ENCODE results near the gene PRAMEF8.
"Not testable (repeated sequence)": the region's sequence is repeated elsewhere in the genome, so short reads cannot be mapped to it uniquely, and the experiment has no call there.

PRAMEF8 gene

DNA sequence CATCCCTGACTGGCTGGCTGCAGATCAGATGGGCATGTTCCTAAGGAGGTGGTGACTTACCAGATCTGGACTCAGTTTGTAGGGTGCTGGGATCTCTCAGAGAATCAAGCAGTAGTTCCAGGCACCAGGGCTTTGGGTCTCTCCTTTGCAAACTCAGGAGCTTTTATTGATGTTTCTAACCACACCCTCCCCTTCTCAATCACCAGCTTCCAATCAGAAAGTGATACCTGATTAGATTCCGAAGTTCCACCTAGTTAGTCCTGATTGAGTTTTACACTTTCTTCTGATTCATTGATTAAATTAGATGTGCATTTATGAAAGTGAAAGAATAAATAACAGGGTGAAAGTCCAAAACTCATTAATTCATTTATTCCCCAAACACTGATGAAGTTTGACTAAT, at the start of gene PRAMEF8:
PRAMEF8 (minus strand) TSS at position 101 of the 400 bp plus-strand sequence. CDS start 1,046 bp downstream, outside the sequence.
- H3K36me3 Mint-ChIP-seq (ENCODE audit: low read depth); H3K9me3 Mint-ChIP-seq; H3K27ac Mint-ChIP-seq; ATAC-seq; DNase-seq; H3K4me1 Mint-ChIP-seq; H3K27me3 Mint-ChIP-seq; H3K4me3 Mint-ChIP-seq: not testable (repeated sequence)

GRCh38 chr1:13315281-13315680, 30.3 kb upstream of the PRAMEF8 start, which contains the start of gene PRAMEF15:
Gene PRAMEF15, plus strand, starts transcription at chr1:13315581. Its CDS starts 2,827 bp downstream, at chr1:13318408.
- not testable (repeated sequence) for H3K27ac Mint-ChIP-seq; H3K4me1 Mint-ChIP-seq; H3K9me3 Mint-ChIP-seq; DNase-seq; ATAC-seq; H3K4me3 Mint-ChIP-seq; H3K27me3 Mint-ChIP-seq; H3K36me3 Mint-ChIP-seq (ENCODE audit: low read depth)

DNA sequence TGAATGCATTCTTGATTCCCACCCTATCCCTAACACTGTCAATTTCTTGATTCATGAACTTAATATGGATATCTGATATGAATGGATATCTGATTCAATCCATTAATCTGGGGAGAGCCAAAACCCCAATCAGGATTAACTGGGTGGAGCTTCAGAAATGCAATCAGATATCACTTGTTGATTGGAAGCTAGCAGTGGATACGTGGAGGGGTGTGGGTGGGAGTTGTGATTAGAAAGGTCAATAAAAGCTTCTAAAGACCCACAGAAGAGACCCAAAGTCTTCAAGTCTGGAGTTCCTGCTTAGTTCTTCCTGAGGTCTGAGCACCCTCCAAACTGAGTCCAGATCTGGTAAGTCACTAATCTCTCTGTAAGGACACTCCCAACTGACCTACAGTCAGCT, 18.3 kb upstream of the PRAMEF8 start, which contains the start of gene PRAMEF33:
PRAMEF33 (plus strand) TSS at position 301 of the 400 bp plus-strand sequence. CDS start 2,416 bp downstream, outside the sequence.
- H3K27me3 Mint-ChIP-seq; H3K36me3 Mint-ChIP-seq (ENCODE audit: low read depth); H3K4me3 Mint-ChIP-seq; ATAC-seq; H3K27ac Mint-ChIP-seq; H3K9me3 Mint-ChIP-seq; DNase-seq; H3K4me1 Mint-ChIP-seq: not testable (repeated sequence)

- H3K9me3 Mint-ChIP-seq; ATAC-seq; H3K27me3 Mint-ChIP-seq; H3K36me3 Mint-ChIP-seq (ENCODE audit: low read depth); H3K4me1 Mint-ChIP-seq; DNase-seq; H3K27ac Mint-ChIP-seq; H3K4me3 Mint-ChIP-seq: not testable (repeated sequence)
Measured at GRCh38 chr1:13302197-13302596, 17.3 kb upstream of the PRAMEF8 start.

DNA sequence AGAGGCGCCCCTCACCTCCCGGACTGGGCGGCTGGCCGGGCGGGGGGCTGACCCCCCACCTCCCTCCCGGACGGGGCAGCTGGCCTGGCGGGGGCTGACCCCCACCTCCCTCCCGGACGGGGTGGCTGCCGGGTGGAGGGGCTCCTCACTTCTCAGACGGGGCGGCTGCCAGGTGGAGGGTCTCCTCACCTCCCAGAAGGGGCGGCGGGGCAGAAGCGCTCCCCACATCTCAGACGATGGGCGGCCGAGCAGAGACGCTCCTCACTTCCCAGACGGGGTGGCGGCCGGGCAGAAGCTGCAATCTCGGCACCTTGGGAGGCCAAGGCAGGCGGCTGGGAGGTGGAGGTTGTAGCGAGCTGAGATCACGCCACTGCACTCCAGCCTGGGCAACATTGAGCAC, 13.8 kb upstream of the PRAMEF8 start:
- not testable (repeated sequence) for H3K36me3 Mint-ChIP-seq (ENCODE audit: low read depth); H3K4me1 Mint-ChIP-seq; DNase-seq; H3K4me3 Mint-ChIP-seq; ATAC-seq; H3K27me3 Mint-ChIP-seq; H3K27ac Mint-ChIP-seq; H3K9me3 Mint-ChIP-seq

DNA sequence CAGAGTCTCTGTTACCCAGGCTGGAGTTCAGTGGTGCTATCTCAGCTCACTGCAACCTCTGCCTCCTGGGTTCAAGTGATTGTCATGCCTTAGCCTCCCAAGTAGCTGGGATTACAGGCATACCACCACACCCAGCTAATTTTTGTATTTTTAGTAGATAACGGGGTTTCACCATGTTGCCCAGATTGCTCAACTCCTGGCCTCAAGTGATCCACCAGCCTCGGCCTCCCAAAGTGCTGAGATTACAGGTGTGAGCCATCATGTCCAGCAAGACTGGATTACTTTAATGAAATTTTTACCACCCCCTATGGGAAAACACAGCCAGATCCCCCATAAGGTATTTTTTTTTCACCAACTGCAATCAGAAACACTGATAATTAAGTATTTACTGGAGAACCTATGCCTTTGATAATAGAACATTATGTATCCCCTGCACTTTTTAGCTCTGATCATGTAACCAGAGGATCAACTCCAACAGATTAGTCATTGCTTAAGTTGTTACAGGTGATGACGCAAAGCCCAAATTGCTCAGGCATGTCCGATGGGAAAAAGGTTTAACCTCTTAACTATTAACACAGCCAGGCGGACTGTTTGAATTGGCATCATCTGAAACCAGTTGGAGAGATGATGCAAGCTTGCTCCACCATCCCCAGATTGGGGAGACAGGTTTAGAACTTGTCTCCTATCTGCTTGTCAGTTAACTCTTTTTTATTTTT, 12.4 kb upstream of the PRAMEF8 start:
- not testable (repeated sequence) for ATAC-seq; H3K4me1 Mint-ChIP-seq; H3K27ac Mint-ChIP-seq; DNase-seq; H3K36me3 Mint-ChIP-seq (ENCODE audit: low read depth); H3K4me3 Mint-ChIP-seq; H3K27me3 Mint-ChIP-seq; H3K9me3 Mint-ChIP-seq

DNA sequence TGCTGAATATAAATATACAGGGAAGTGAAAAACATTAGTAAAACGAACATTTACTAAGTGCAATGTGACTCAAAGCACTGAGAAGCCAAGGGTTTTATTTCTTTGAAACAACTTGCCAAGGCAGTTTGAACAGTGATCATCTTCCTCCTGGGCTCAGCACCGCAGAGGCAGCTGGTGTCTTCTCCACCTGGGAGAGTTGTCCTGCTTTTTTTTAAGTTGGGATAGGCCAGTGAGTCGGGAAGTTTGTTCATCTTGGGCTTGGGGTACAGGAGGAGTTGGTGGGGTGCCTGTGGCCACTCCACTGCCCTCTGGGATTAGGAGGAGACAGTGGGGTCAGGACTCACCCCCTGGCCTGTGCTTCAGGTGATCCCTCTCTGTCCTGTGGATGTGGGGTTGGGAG, 4.1 kb upstream of the PRAMEF8 start:
- not testable (repeated sequence) for H3K4me1 Mint-ChIP-seq; H3K27me3 Mint-ChIP-seq; H3K9me3 Mint-ChIP-seq; H3K4me3 Mint-ChIP-seq; H3K27ac Mint-ChIP-seq; ATAC-seq; H3K36me3 Mint-ChIP-seq (ENCODE audit: low read depth); DNase-seq

GRCh38 chr1:13279617-13280016, 5.3 kb downstream of the PRAMEF8 start:
- DNase-seq; H3K9me3 Mint-ChIP-seq; H3K36me3 Mint-ChIP-seq (ENCODE audit: low read depth); H3K4me1 Mint-ChIP-seq; H3K4me3 Mint-ChIP-seq; ATAC-seq; H3K27me3 Mint-ChIP-seq; H3K27ac Mint-ChIP-seq: not testable (repeated sequence)

DNA sequence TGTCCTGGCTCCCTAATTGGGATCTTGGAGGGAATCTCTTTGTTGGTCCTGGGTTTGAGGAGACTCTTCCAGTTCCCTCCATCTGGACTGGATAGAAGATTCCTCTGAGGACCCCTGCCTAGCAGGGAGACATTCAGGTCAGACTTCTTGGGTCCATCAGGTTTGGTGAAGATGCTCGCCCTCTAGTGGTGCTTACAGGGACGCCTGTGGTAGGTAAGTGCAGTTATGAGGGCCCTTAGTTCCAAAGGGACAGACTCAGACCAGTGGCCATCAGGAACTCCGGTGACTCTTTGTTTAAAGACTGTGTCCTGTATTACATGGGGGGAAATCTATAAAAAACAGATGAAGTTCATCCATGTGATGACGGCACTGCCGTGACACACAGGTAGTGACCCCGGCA, 7.9 kb downstream of the PRAMEF8 start:
- H3K27ac Mint-ChIP-seq; H3K4me1 Mint-ChIP-seq; H3K9me3 Mint-ChIP-seq; H3K4me3 Mint-ChIP-seq; ATAC-seq; H3K36me3 Mint-ChIP-seq (ENCODE audit: low read depth); H3K27me3 Mint-ChIP-seq; DNase-seq: not testable (repeated sequence)

GRCh38 chr1:13265124-13265523, 19.8 kb downstream of the PRAMEF8 start:
- H3K4me3 Mint-ChIP-seq; H3K36me3 Mint-ChIP-seq (ENCODE audit: low read depth); H3K27me3 Mint-ChIP-seq; DNase-seq; H3K9me3 Mint-ChIP-seq; H3K4me1 Mint-ChIP-seq; H3K27ac Mint-ChIP-seq; ATAC-seq: not testable (repeated sequence)

- not testable (repeated sequence) for H3K4me1 Mint-ChIP-seq; H3K36me3 Mint-ChIP-seq (ENCODE audit: low read depth)
Measured at GRCh38 chr1:13253898-13254297, 31.0 kb downstream of the PRAMEF8 start, which contains the start of gene PRAMEF5. Gene PRAMEF5, plus strand, starts transcription at chr1:13254198. Its CDS starts 5,071 bp downstream, at chr1:13259269.

DNA sequence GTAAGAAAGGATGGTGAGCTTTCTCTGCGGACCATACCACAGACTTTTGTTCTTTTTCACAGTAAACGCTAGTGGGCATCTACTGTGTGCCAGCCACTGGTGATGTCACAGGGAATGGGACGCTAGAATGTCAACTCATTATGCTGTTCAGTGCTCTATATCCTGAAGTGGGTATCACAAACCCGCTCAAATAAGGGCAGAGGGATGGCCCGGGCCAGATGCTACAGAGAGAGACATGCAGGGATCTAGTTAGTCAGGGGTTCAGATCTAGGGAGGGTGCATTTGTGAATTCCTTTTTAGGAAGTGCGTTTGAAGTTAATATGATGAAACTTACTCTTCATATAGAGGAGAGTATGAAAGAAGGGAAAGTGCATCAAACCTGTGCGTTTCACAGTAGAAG, 37.8 kb downstream of the PRAMEF8 start:
- DNase-seq; H3K4me3 Mint-ChIP-seq; H3K9me3 Mint-ChIP-seq; H3K27ac Mint-ChIP-seq; H3K27me3 Mint-ChIP-seq; H3K4me1 Mint-ChIP-seq; ATAC-seq; H3K36me3 Mint-ChIP-seq (ENCODE audit: low read depth): not testable (repeated sequence)

More at GRCh38 chr1:13253898-13254297, 31.0 kb downstream of the PRAMEF8 start, which contains the start of gene PRAMEF5:
- DNase-seq, ATAC-seq, H3K9me3 Mint-ChIP-seq, H3K27ac Mint-ChIP-seq, H3K4me3 Mint-ChIP-seq, H3K27me3 Mint-ChIP-seq: not testable (repeated sequence)

- H3K4me1 Mint-ChIP-seq; H3K9me3 Mint-ChIP-seq; DNase-seq; H3K27ac Mint-ChIP-seq; ATAC-seq; H3K36me3 Mint-ChIP-seq (ENCODE audit: low read depth); H3K27me3 Mint-ChIP-seq; H3K4me3 Mint-ChIP-seq: not testable (repeated sequence)
Measured at GRCh38 chr1:13246554-13246871, 38.4 kb downstream of the PRAMEF8 start.

- not testable (repeated sequence) for ATAC-seq; DNase-seq; H3K4me3 Mint-ChIP-seq; H3K36me3 Mint-ChIP-seq (ENCODE audit: low read depth); H3K27me3 Mint-ChIP-seq; H3K9me3 Mint-ChIP-seq; H3K27ac Mint-ChIP-seq; H3K4me1 Mint-ChIP-seq
Measured at GRCh38 chr1:13245841-13246553, 38.9 kb downstream of the PRAMEF8 start.

Measured in activated naive CD8-positive, alpha-beta T cell treated with anti-CD3 and anti-CD28 coated beads, Interleukin-2, amount 50 U/mL, for 24 hours (primary cell).